Mucosa of stomach (tissue), 1 donor: ENCODE results near the gene PDPK1.

Experiments
- H3K27me3 ChIP-seq: one replicate; pipeline ENCODE4 v1.7.0; 2013; ENCODE audit warnings: mild to moderate bottlenecking, low read length; ENCODE audit not compliant: control insufficient read depth, insufficient read depth
- H3K36me3 ChIP-seq: one replicate; pipeline ENCODE4 v1.7.0; 2013; ENCODE audit warnings: low read length; ENCODE audit not compliant: control insufficient read depth, insufficient read depth
- H3K4me1 ChIP-seq: one replicate; pipeline ENCODE4 v1.7.0; 2013; ENCODE audit warnings: mild to moderate bottlenecking, low read length; ENCODE audit not compliant: control insufficient read depth, insufficient read depth
- H3K4me3 ChIP-seq: one replicate; pipeline ENCODE4 v1.7.0; 2013; ENCODE audit warnings: low read length
- H3K9ac ChIP-seq: one replicate; pipeline ENCODE4 v1.7.0; 2013; ENCODE audit warnings: mild to moderate bottlenecking, low read length, moderate library complexity
- H3K9me3 ChIP-seq: one replicate; pipeline ENCODE4 v1.7.0; 2013; ENCODE audit warnings: mild to moderate bottlenecking, low read length, moderate library complexity; ENCODE audit not compliant: control insufficient read depth
- donor health status: Pancreatic carcinoma.

PDPK1 gene

GRCh38 chr16:2511128-2511800 lies 26.6 kb upstream of the PDPK1 start:
- no peak overlapping the region for H3K4me3 ChIP-seq
- peaks cover 3% of the 10 kb centered on the region for H3K27me3 ChIP-seq
- H3K36me3 ChIP-seq, result no peaks in the 10 kb centered on the region
- no peaks in the 10 kb centered on the region for H3K9me3 ChIP-seq
- H3K4me1 ChIP-seq, result peaks cover 32% of the 10 kb centered on the region
- peak overlapping the region; percentile 39 for H3K9ac ChIP-seq

- Histone ChIP-seq H3K9me3 (no peaks in the 10 kb centered on the region), H3K4me1 (peaks cover 41% of the 10 kb centered on the region), H3K9ac (no peak overlapping the region), H3K27me3 (peaks cover 3% of the 10 kb centered on the region), H3K4me3 (no peak overlapping the region), H3K36me3 (no peaks in the 10 kb centered on the region)
These were observed 25.7 kb upstream of the PDPK1 start for GRCh38 chr16:2511996-2512734.

GRCh38 chr16:2512735-2513404 lies 25.0 kb upstream of the PDPK1 start:
- peaks cover 44% of the 10 kb centered on the region for H3K4me1 ChIP-seq
- H3K36me3 ChIP-seq, result no peaks in the 10 kb centered on the region
- H3K9me3 ChIP-seq, result no peaks in the 10 kb centered on the region
- H3K9ac ChIP-seq, result peak overlapping the region; percentile 87
- H3K27me3 ChIP-seq, result peaks cover 3% of the 10 kb centered on the region
- H3K4me3 ChIP-seq, result peak overlapping the region; percentile 14

GRCh38 chr16:2513405-2514332 lies 24.2 kb upstream of the PDPK1 start, which contains the start of gene ATP6V0C:
Gene ATP6V0C, plus strand, starts transcription at chr16:2513952. Its CDS starts 152 bp downstream, at chr16:2514104.
- H3K27me3 ChIP-seq, result peaks cover 3% of the 10 kb centered on the region
- no peaks in the 10 kb centered on the region for H3K36me3 ChIP-seq
- H3K4me1 ChIP-seq, result peaks cover 52% of the 10 kb centered on the region
- peak within 1 kb of the TSS; percentile 87 for H3K9ac ChIP-seq
- H3K9me3 ChIP-seq, result no peaks in the 10 kb centered on the region
- H3K4me3 ChIP-seq, result peak within 1 kb of the TSS; percentile 81

- Histone ChIP-seq H3K36me3 (no peaks in the 10 kb centered on the region), H3K4me3 (peak overlapping the region; percentile 81), H3K9me3 (no peaks in the 10 kb centered on the region), H3K27me3 (peaks cover 3% of the 10 kb centered on the region), H3K9ac (peak overlapping the region; percentile 87), H3K4me1 (peaks cover 61% of the 10 kb centered on the region)
These were observed 23.3 kb upstream of the PDPK1 start for GRCh38 chr16:2514333-2515179.

- Histone ChIP-seq H3K9me3 (no peaks in the 10 kb centered on the region), H3K27me3 (peaks cover 3% of the 10 kb centered on the region), H3K4me1 (peaks cover 64% of the 10 kb centered on the region), H3K36me3 (no peaks in the 10 kb centered on the region), H3K4me3 (peak overlapping the region; percentile 81), H3K9ac (peak overlapping the region; percentile 87)
These were observed 22.5 kb upstream of the PDPK1 start for GRCh38 chr16:2515180-2515851.

GRCh38 chr16:2516391-2517240 lies 21.2 kb upstream of the PDPK1 start:
- peak overlapping the region; percentile 87 for H3K9ac ChIP-seq
- peak overlapping the region; percentile 25 for H3K4me3 ChIP-seq
- H3K9me3 ChIP-seq, result no peaks in the 10 kb centered on the region
- peaks cover 65% of the 10 kb centered on the region for H3K4me1 ChIP-seq
- H3K36me3 ChIP-seq, result no peaks in the 10 kb centered on the region
- peaks cover 3% of the 10 kb centered on the region for H3K27me3 ChIP-seq

GRCh38 chr16:2517954-2518605 lies 19.7 kb upstream of the PDPK1 start:
- H3K27me3 ChIP-seq, result no peaks in the 10 kb centered on the region
- no peak overlapping the region for H3K4me3 ChIP-seq
- no peak overlapping the region for H3K9ac ChIP-seq
- peaks cover 57% of the 10 kb centered on the region for H3K4me1 ChIP-seq
- no peaks in the 10 kb centered on the region for H3K9me3 ChIP-seq
- H3K36me3 ChIP-seq, result no peaks in the 10 kb centered on the region

GRCh38 chr16:2518823-2519710 lies 18.8 kb upstream of the PDPK1 start:
- peak overlapping the region; percentile 28 for H3K9ac ChIP-seq
- H3K9me3 ChIP-seq, result no peaks in the 10 kb centered on the region
- H3K27me3 ChIP-seq, result no peaks in the 10 kb centered on the region
- H3K36me3 ChIP-seq, result no peaks in the 10 kb centered on the region
- no peak overlapping the region for H3K4me3 ChIP-seq
- peaks cover 53% of the 10 kb centered on the region for H3K4me1 ChIP-seq
